Aorta (tissue), 5 donors: ENCODE measurements around the gene EEFSEC. TPM values are rescaled to one million over a fixed set of nuclear protein-coding genes. Genes with fewer than 3 reads are reported as not detected.

ENCODE experiments used
- ATAC-seq: fragments of 200-7000 bp; cut with Tn5 transposase; one replicate; pipeline ENCODE4 v1.9.1; 2022; ENCODE audit warnings: moderate library complexity; ENCODE audit not compliant: low FRiP score
- DNase-seq, 2 donors: peaks; one replicate each; pipeline ENCODE4 v3.0.0-alpha.2; 2020
- H3K27ac ChIP-seq, 2 donors: one replicate each; pipeline ENCODE4 v1.5.1; 2013; ENCODE audit warnings: low read length in 2 of 2, mild to moderate bottlenecking in 2 of 2, moderate library complexity in 2 of 2, control low read depth in 1 of 2, inconsistent platforms in 1 of 2, low read depth in 1 of 2
- H3K27me3 ChIP-seq, 2 donors: one replicate each; pipeline ENCODE4 v1.6.1; 2013; ENCODE audit warnings: control low read depth in 1 of 2, low read length in 1 of 2, mild to moderate bottlenecking in 1 of 2, moderate library complexity in 1 of 2; ENCODE audit not compliant: insufficient read depth in 2 of 2, control insufficient read depth in 1 of 2
- H3K36me3 ChIP-seq, 2 donors: one replicate each; pipeline ENCODE4 v1.6.1; 2013; ENCODE audit warnings: control low read depth in 1 of 2, low read length in 1 of 2, mild to moderate bottlenecking in 1 of 2; ENCODE audit not compliant: insufficient read depth in 2 of 2, control insufficient read depth in 1 of 2
- H3K4me1 ChIP-seq, 2 donors: one replicate each; pipeline ENCODE4 v1.6.1; 2013; ENCODE audit warnings: low read length in 2 of 2, control low read depth in 1 of 2, mild to moderate bottlenecking in 1 of 2, moderate library complexity in 1 of 2; ENCODE audit not compliant: insufficient read depth in 2 of 2, control insufficient read depth in 1 of 2
- H3K4me3 ChIP-seq, 2 donors: one replicate each; pipeline ENCODE4 v1.5.1; 2013; ENCODE audit warnings: low read length in 2 of 2, control low read depth in 1 of 2, mild to moderate bottlenecking in 1 of 2
- H3K9me3 ChIP-seq: one replicate; pipeline ENCODE4 v1.6.1; 2013; ENCODE audit warnings: mild to moderate bottlenecking, low read length; ENCODE audit not compliant: control insufficient read depth
- WGBS, 2 donors: extraction: QIAGEN DNeasy Blood & Tissue Kit; methylation state at CpG; one replicate each; pipeline ENCODE4 v1.1.7; 2013; 5-methylcytosine and 5-hydroxymethylcytosine counted together
- intact Hi-C, 2 donors: fragments of 100-400 bp; cut with DNase I; formaldehyde crosslinking; loops; one replicate each; pipeline versions ENCODE4 v1.14.2 to v1.15.0; 2022
- polyA plus RNA-seq, 2 donors: library from polyadenylated mRNA; stranded (reverse); fragments of 200-250 nt; gene quantifications; one replicate each; pipeline ENCODE4 v1.2.3, GENCODE V29; 2013
- total RNA-seq, 2 donors: library from RNA; stranded (reverse); fragmentation: NEBNext Ultra II Directional; extraction: Animal tissue kit (Norgen Biotek cat#: 25700); gene quantifications; one replicate each; pipeline ENCODE4 v1.2.1, GENCODE V29; 2021
- donor health status: healthy with polysubstance abuse.
- donor health status: Bipolar disorder and iron deficiency.
- donor health status: DM: no; HTN: no; CAD: no.
- donor health status: DM: no; HTN: no; CAD: no.
- donor health status: DM: yes; HTN: yes; CAD: no.

The EEFSEC gene
- total and polyA plus RNA-seq, 4 donors, result 3.5 to 18.8 (median 11.6) TPM

DNA sequence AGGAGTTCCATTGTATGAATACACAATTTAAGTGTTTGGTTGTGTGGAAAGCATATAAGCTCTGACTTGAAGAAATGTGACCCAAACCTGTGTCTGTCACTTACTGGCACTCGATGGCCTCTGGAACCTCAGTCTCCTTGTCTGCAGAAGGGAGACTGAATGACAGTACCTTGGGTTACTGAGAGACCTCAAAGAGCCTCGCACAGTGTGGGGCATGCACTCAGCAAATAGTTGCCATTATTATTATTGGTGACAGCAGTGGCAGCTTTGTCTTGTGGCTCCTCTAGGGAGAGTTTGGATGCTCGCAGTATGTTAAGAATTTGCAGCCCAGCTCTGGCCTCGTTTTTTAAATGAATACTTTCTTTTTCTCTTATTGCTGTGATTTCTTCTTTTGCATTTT is 43.4 kb downstream of the EEFSEC start:
- ATAC-seq, result no peak
- WGBS, 2 donors, result 48 to 62% methylated on average over 4 of the region's 4 CpGs
- intact Hi-C loops, result no loop called here
- Histone ChIP-seq H3K9me3 (no peaks in the 10 kb centered on the region), H3K27me3 (no peaks in the 10 kb centered on the region), H3K36me3 (peaks cover 0 to 1% of the 10 kb centered on the region in 2 donors), H3K4me3 (no peak overlapping the region), H3K27ac (no peak overlapping the region), H3K4me1 (peaks cover 0 to 4% of the 10 kb centered on the region in 2 donors)
- DNase-seq, result no peak

- Histone ChIP-seq H3K4me1 (peaks cover 0 to 4% of the 10 kb centered on the region in 2 donors), H3K4me3 (no peak overlapping the region), H3K27me3 (no peaks in the 10 kb centered on the region), H3K36me3 (peaks cover 0 to 1% of the 10 kb centered on the region in 2 donors), H3K27ac (no peak overlapping the region), H3K9me3 (no peaks in the 10 kb centered on the region)
- 68% methylated on average over 7 of the region's 7 CpGs for WGBS, 2 donors
- intact Hi-C loops, result no loop called here
- DNase-seq (no peak), ATAC-seq (no peak)
These were observed 44.6 kb downstream of the EEFSEC start for GRCh38 chr3:128197855-128198254.

- Histone ChIP-seq H3K27ac (no peak overlapping the region), H3K4me3 (no peak overlapping the region), H3K36me3 (peaks cover 0 to 1% of the 10 kb centered on the region in 2 donors), H3K27me3 (no peaks in the 10 kb centered on the region), H3K4me1 (peaks cover 0 to 4% of the 10 kb centered on the region in 2 donors), H3K9me3 (no peaks in the 10 kb centered on the region)
- ATAC-seq, result no peak
- 91 to 97% methylated on average over 1 of the region's 1 CpG for WGBS, 2 donors
- intact Hi-C loops, result no loop called here
- no peak for DNase-seq
These were observed 45.0 kb downstream of the EEFSEC start for GRCh38 chr3:128198313-128198712.

- 98 to 100% methylated on average over 1 of the region's 1 CpG for WGBS, 2 donors
- Histone ChIP-seq H3K4me3 (no peak overlapping the region), H3K27ac (no peak overlapping the region), H3K4me1 (peaks cover 0 to 2% of the 10 kb centered on the region in 2 donors), H3K9me3 (no peaks in the 10 kb centered on the region), H3K36me3 (peaks cover 0 to 1% of the 10 kb centered on the region in 2 donors), H3K27me3 (no peaks in the 10 kb centered on the region)
- intact Hi-C loops, result no loop called here
- no peak for DNase-seq
- ATAC-seq, result no peak
These were observed 45.8 kb downstream of the EEFSEC start for GRCh38 chr3:128199110-128199509.

DNA sequence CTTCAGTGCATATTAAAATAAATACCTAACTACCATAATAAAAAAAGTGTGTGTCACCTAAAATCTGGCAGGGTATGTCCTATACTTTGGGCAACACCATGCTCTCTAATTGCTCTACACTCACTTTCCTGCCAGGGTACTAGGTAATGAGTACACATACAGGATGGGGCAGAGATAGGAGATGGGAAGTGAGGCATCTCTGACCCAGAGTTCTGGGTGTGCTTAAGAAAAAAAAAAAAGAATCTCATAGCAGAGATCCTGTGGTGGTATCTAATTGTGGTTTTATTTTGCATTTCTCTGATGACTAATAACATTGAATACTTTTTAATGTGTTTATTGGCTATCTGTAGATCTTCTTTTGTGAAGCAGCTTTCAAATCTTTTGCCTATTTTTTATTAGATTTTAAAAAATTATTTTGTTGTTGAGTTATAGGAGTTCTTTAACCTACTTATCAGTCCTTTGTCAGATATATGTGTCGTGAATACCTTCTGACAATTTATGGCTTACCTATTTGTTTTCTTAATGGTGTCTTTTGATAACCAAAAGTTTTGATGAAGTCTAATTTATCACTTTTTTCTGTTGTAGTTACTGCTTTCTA is 48.0 kb downstream of the EEFSEC start:
- intact Hi-C loops, result no loop called here
- H3K27me3 ChIP-seq, result no peaks in the 10 kb centered on the region
- H3K36me3 ChIP-seq, result peaks cover 0 to 1% of the 10 kb centered on the region in 2 donors
- no peak for DNase-seq
- ATAC-seq, result no peak
- no peak overlapping the region for H3K27ac ChIP-seq
- no peaks in the 10 kb centered on the region for H3K9me3 ChIP-seq
- WGBS, 2 donors, result 94 to 100% methylated on average over 1 of the region's 1 CpG
- no peak overlapping the region for H3K4me3 ChIP-seq
- no peaks in the 10 kb centered on the region for H3K4me1 ChIP-seq

DNA sequence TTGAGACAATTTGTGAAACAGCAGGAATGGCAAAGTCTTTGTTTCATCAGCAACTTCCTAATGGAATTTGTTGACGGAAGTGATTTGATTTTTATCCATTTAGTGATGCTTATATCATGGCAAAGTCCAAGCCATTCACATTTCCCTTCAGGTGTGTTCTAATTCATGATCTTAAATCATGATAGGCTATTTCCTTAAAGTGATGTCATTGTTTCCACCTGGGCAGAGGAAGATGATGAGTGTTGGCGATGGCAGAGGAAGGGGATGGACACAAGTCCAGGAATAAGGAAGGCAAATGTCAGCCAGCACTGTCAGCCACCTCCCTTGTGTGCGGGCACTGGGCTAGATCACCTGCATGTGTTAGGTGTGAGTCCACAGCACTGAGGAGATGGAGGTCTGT is 49.9 kb downstream of the EEFSEC start:
- intact Hi-C loops, result no loop called here
- WGBS, 2 donors, result 97% methylated on average over 3 of the region's 3 CpGs
- no peak overlapping the region for H3K27ac ChIP-seq
- no peak overlapping the region for H3K4me3 ChIP-seq
- no peaks in the 10 kb centered on the region for H3K27me3 ChIP-seq
- peaks cover 0 to 1% of the 10 kb centered on the region in 2 donors for H3K36me3 ChIP-seq
- H3K4me1 ChIP-seq, result no peaks in the 10 kb centered on the region
- DNase-seq (no peak), ATAC-seq (no peak)
- H3K9me3 ChIP-seq, result no peaks in the 10 kb centered on the region

DNA sequence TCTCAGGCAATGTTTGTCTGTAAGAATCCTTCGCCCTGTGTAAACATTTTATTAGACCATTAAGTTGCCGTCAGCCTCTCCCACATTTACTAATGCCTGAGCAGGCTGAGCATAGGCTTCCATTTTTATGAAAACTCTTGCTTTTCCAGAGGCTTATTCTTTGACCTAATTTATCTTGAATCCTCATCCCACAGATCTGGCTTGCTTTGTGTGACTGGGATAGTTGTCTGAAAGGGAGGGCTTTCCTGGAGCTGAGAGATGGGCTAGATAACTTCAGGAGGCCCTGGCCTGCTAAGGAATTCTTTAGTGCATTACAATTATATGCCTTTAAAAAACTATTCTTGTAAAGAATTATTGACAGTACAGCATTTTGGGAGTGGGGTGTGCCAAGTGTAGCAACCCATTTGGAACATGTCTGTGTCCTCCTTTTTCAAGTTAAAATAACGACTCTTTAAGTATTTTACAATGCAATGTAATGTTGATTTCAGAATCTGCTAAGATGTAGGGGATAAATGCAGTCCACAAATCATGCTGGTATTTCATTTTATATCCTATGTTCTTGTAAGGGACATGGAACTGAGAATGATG is 52.4 kb downstream of the EEFSEC start:
- Histone ChIP-seq H3K27me3 (no peaks in the 10 kb centered on the region), H3K4me1 (peaks cover 0 to 4% of the 10 kb centered on the region in 2 donors), H3K9me3 (no peaks in the 10 kb centered on the region), H3K36me3 (peaks cover 0 to under 1% of the 10 kb centered on the region in 2 donors), H3K4me3 (no peak overlapping the region), H3K27ac (no peak overlapping the region)
- 70 to 78% methylated on average over 3 of the region's 3 CpGs for WGBS, 2 donors
- ATAC-seq (no peak), DNase-seq (no peak)
- intact Hi-C loops, result no loop called here

DNA sequence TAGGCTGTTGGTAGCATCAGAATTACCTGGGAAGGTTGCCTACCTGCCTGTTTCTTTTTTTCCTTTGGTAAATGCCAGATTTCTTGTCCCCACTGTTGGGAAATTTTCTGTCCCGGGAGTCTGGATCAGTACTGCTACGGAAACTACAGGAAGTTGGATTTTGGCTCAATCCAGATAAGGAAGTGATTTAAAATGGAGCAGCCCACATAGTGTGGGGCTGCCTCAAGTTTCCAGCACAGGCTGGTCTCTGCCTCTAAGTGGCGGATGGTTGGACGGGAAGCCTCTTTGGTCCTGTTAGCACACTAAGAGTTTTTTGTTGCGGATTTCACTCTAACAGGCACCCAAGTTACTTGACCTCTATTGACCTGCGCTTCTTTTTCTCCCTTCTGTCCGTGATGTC is 54.7 kb downstream of the EEFSEC start:
- no peaks in the 10 kb centered on the region for H3K36me3 ChIP-seq
- H3K27me3 ChIP-seq, result no peaks in the 10 kb centered on the region
- no peaks in the 10 kb centered on the region for H3K9me3 ChIP-seq
- no peak for ATAC-seq
- peaks cover 0 to 4% of the 10 kb centered on the region in 2 donors for H3K4me1 ChIP-seq
- DNase-seq, result no peak
- 67 to 78% methylated on average over 7 of the region's 7 CpGs for WGBS, 2 donors
- H3K4me3 ChIP-seq, result no peak overlapping the region
- H3K27ac ChIP-seq, result no peak overlapping the region
- intact Hi-C loops, result no loop called here

- intact Hi-C loops, result no loop called here
- WGBS, 2 donors, result 13 to 18% methylated on average over 3 of the region's 3 CpGs
These were observed 57.4 kb downstream of the EEFSEC start for GRCh38 chr3:128210711-128211110.

More at GRCh38 chr3:128210711-128211110, 57.4 kb downstream of the EEFSEC start:
- ATAC-seq (no peak), DNase-seq (no peak)
- Histone ChIP-seq H3K27me3 (no peaks in the 10 kb centered on the region), H3K4me3 (no peak overlapping the region), H3K27ac (no peak overlapping the region), H3K9me3 (no peaks in the 10 kb centered on the region), H3K36me3 (no peaks in the 10 kb centered on the region), H3K4me1 (peaks cover 0 to 4% of the 10 kb centered on the region in 2 donors)
